WTC11 (cell line): ENCODE measurements around the gene EYS. TPM values are rescaled to one million over a fixed set of nuclear protein-coding genes. Genes with fewer than 3 reads are reported as not detected.

Experiments used
- ATAC-seq: fragments of 200-7000 bp; cut with Tn5 transposase; 2 replicates; pipeline ENCODE4 v1.10.0; 2021; ENCODE audit warnings: mild to moderate bottlenecking, moderate library complexity
- CTCF ChIA-PET: fragments of 300-600 bp; sonication (Branson Sonifier 250); formaldehyde crosslinking; loops from one replicate; lab custom pipeline; 2021; ENCODE audit warnings: antibody characterized with exemption; lab: Charles Lee
- POLR2A ChIA-PET: fragments of 350-600 bp; sonication (Branson Sonifier 250); formaldehyde crosslinking; loops from one replicate; lab custom pipeline; 2021; ENCODE audit warnings: antibody characterized with exemption; lab: Charles Lee
- DNase-seq: peaks from one replicate; pipeline ENCODE4 v3.0.0; 2021; ENCODE audit warnings: low spot score
- H3K27ac Mint-ChIP-seq: 2 replicates; pipeline ENCODE4 v1.8.0; 2021; ENCODE audit warnings: mixed read lengths
- H3K27me3 Mint-ChIP-seq: 2 replicates; pipeline ENCODE4 v1.8.0; 2021; ENCODE audit warnings: low read depth, mild to moderate bottlenecking, moderate library complexity, mixed read lengths
- H3K36me3 Mint-ChIP-seq: 2 replicates; pipeline ENCODE4 v1.8.0; 2021; ENCODE audit warnings: mixed read lengths
- H3K4me1 Mint-ChIP-seq: 2 replicates; pipeline ENCODE4 v1.8.0; 2022; ENCODE audit warnings: mixed read lengths
- H3K4me3 Mint-ChIP-seq: 2 replicates; pipeline ENCODE4 v1.8.0; 2021; ENCODE audit warnings: mild to moderate bottlenecking, moderate library complexity, mixed read lengths
- H3K9me3 Mint-ChIP-seq: 2 replicates; pipeline ENCODE4 v1.8.0; 2021; ENCODE audit warnings: mixed read lengths
- AR ChIP-seq: fragments of 250-450 bp; sonication (Bioruptor Pico); IDR thresholded peaks from 2 replicates; pipeline ENCODE4 v1.9.0; 2021; ENCODE audit warnings: mild to moderate bottlenecking
- ATF1 ChIP-seq: sonication (generic); formaldehyde crosslinking; IDR thresholded peaks from 2 replicates; pipeline ENCODE4 v1.8.1; 2023; ENCODE audit warnings: mild to moderate bottlenecking, moderate library complexity, missing genetic modification reagents
- ATF2 ChIP-seq: sonication (generic); formaldehyde crosslinking; IDR thresholded peaks from 2 replicates; pipeline ENCODE4 v1.8.1; 2022; ENCODE audit warnings: low read depth, missing genetic modification reagents, borderline replicate concordance
- ATF6 ChIP-seq: sonication (generic); formaldehyde crosslinking; IDR thresholded peaks from 2 replicates; pipeline ENCODE4 v1.8.1; 2023; ENCODE audit warnings: mild to moderate bottlenecking, missing genetic modification reagents
- CBFB ChIP-seq: sonication (generic); formaldehyde crosslinking; IDR thresholded peaks from 2 replicates; pipeline ENCODE4 v1.8.1; 2022; ENCODE audit warnings: mild to moderate bottlenecking, low read depth, missing genetic modification reagents
- ETV6 ChIP-seq: sonication (generic); formaldehyde crosslinking; IDR thresholded peaks from 2 replicates; pipeline ENCODE4 v1.8.1; 2022; ENCODE audit warnings: mild to moderate bottlenecking, missing genetic modification reagents
- GABPB1 ChIP-seq: sonication (generic); formaldehyde crosslinking; IDR thresholded peaks from 2 replicates; pipeline ENCODE4 v1.8.1; 2023; ENCODE audit warnings: mild to moderate bottlenecking, missing genetic modification reagents
- GRHL2 ChIP-seq: fragments of 250-450 bp; sonication (Bioruptor Pico); IDR thresholded peaks from 2 replicates; pipeline ENCODE4 v1.8.0; 2022; ENCODE audit warnings: mild to moderate bottlenecking, moderate library complexity; ENCODE audit not compliant: insufficient replicate concordance, severe bottlenecking
- IRF2 ChIP-seq: sonication (generic); formaldehyde crosslinking; IDR thresholded peaks from 2 replicates; pipeline ENCODE4 v1.8.0; 2022; ENCODE audit warnings: low read depth, missing genetic modification reagents, borderline replicate concordance
- JAZF1 ChIP-seq: fragments of 250-450 bp; sonication (Bioruptor Pico); IDR thresholded peaks from 2 replicates; pipeline ENCODE4 v1.9.0; 2021; ENCODE audit warnings: moderate library complexity, mild to moderate bottlenecking, inconsistent platforms
- JUN ChIP-seq: sonication (generic); formaldehyde crosslinking; IDR thresholded peaks from 2 replicates; pipeline ENCODE4 v1.8.0; 2023; ENCODE audit warnings: mild to moderate bottlenecking, missing genetic modification reagents
- MLX ChIP-seq: sonication (generic); formaldehyde crosslinking; IDR thresholded peaks from 2 replicates; pipeline ENCODE4 v1.8.1; 2023; ENCODE audit warnings: mild to moderate bottlenecking, missing genetic modification reagents, moderate library complexity
- MYBL2 ChIP-seq: sonication (generic); formaldehyde crosslinking; IDR thresholded peaks from 2 replicates; pipeline ENCODE4 v1.8.1; 2023; ENCODE audit warnings: mild to moderate bottlenecking, moderate library complexity, missing genetic modification reagents
- NFE2L1 ChIP-seq: sonication (generic); formaldehyde crosslinking; IDR thresholded peaks from 2 replicates; pipeline ENCODE4 v1.8.1; 2023; ENCODE audit warnings: missing genetic modification reagents
- NR1H2 ChIP-seq: sonication (generic); formaldehyde crosslinking; IDR thresholded peaks from 2 replicates; pipeline ENCODE4 v1.9.0; 2021; ENCODE audit warnings: mild to moderate bottlenecking, moderate library complexity, missing genetic modification reagents
- NR3C1 ChIP-seq: sonication (generic); formaldehyde crosslinking; conservative IDR thresholded peaks from 2 replicates; pipeline ENCODE4 v1.8.1; 2023; ENCODE audit warnings: low read depth, mild to moderate bottlenecking, missing genetic modification reagents
- PRDM15 ChIP-seq: sonication (generic); formaldehyde crosslinking; IDR thresholded peaks from 2 replicates; pipeline ENCODE4 v1.8.0; 2022; ENCODE audit warnings: missing genetic modification reagents
- PRRX2 ChIP-seq: fragments of 250-450 bp; sonication (Bioruptor Pico); IDR thresholded peaks from 2 replicates; pipeline ENCODE4 v1.8.0; 2021; ENCODE audit warnings: mild to moderate bottlenecking
- SMAD4 ChIP-seq: sonication (generic); formaldehyde crosslinking; IDR thresholded peaks from 2 replicates; pipeline ENCODE4 v1.8.0; 2022; ENCODE audit warnings: mild to moderate bottlenecking, missing genetic modification reagents
- SP1 ChIP-seq: sonication (generic); formaldehyde crosslinking; conservative IDR thresholded peaks from 2 replicates; pipeline ENCODE4 v1.8.1; 2022; ENCODE audit warnings: missing genetic modification reagents
- TCF7 ChIP-seq: sonication (generic); formaldehyde crosslinking; IDR thresholded peaks from 2 replicates; pipeline ENCODE4 v1.8.0; 2022; ENCODE audit warnings: mild to moderate bottlenecking, low read depth, missing genetic modification reagents, moderate library complexity
- ZBTB21 ChIP-seq: sonication (generic); formaldehyde crosslinking; IDR thresholded peaks from 2 replicates; pipeline ENCODE4 v1.8.1; 2023; ENCODE audit warnings: mild to moderate bottlenecking, missing genetic modification reagents, borderline replicate concordance
- ZNF317 ChIP-seq: sonication (generic); formaldehyde crosslinking; IDR thresholded peaks from 2 replicates; pipeline ENCODE4 v1.8.1; 2023; ENCODE audit warnings: low read depth, mild to moderate bottlenecking, moderate library complexity, missing genetic modification reagents, borderline replicate concordance
- ZNF396 ChIP-seq: fragments of 250-450 bp; sonication (Bioruptor Pico); IDR thresholded peaks from 2 replicates; pipeline ENCODE4 v1.8.0; 2021; ENCODE audit warnings: mild to moderate bottlenecking, moderate library complexity, borderline replicate concordance
- total RNA-seq: library from RNA; stranded (reverse); gene quantifications from 3 replicates; pipeline ENCODE4 v1.2.3, GENCODE V29; 2021
- TF ChIP-seq, protein P1 (sequence below): fragments of 250-450 bp; sonication (Bioruptor Pico); IDR thresholded peaks from 2 replicates; pipeline ENCODE4 v1.9.0; 2021; ENCODE audit warnings: moderate library complexity, mild to moderate bottlenecking, inconsistent platforms, borderline replicate concordance

EYS gene
- total RNA-seq, 1 experiment from 2014 or later, result not detected

- ATAC-seq, result no peak
- Mint-ChIP-seq H3K27me3 (peaks cover 3% of the 10 kb centered on the region; the same call in 1 of the 2 replicates), H3K36me3 (peaks cover 18% of the 10 kb centered on the region), H3K4me1 (no peaks in the 10 kb centered on the region)
- POLR2A ChIA-PET, result no interaction called here
- no peak for TF ChIP-seq GRHL2 (CRISPR knock-in tag)
- no peak for TF ChIP-seq ZNF317 (CRISPR knock-in tag)
- no peak for TF ChIP-seq PRDM15 (CRISPR knock-in tag)
- TF ChIP-seq NFE2L1, result no peak
- no peak for TF ChIP-seq MYBL2 (CRISPR knock-in tag)
- no peak for TF ChIP-seq JAZF1 (CRISPR knock-in tag)
- no peak for TF ChIP-seq ETV6 (CRISPR knock-in tag)
- no peak for TF ChIP-seq ZBTB21
- no peak for TF ChIP-seq AR (CRISPR knock-in tag)
- no peak for TF ChIP-seq IRF2
- TF ChIP-seq, protein P1, sequence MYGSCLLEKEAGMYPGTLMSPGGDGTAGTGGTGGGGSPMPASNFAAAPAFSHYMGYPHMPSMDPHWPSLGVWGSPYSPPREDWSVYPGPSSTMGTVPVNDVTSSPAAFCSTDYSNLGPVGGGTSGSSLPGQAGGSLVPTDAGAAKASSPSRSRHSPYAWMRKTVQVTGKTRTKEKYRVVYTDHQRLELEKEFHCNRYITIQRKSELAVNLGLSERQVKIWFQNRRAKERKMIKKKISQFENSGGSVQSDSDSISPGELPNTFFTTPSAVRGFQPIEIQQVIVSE, result no peak
- TF ChIP-seq JUN (CRISPR knock-in tag), result no peak
- no peak for TF ChIP-seq ATF2 (CRISPR knock-in tag)
- TF ChIP-seq, all 79 proteins: peak for 0
- Mint-ChIP-seq H3K27ac (no peak overlapping the region), H3K4me3 (no peak overlapping the region), H3K9me3 (peaks cover 39% of the 10 kb centered on the region)
- CTCF ChIA-PET, result no interaction called here
- DNase-seq, result no peak
Measured at GRCh38 chr6:64034910-64035655, 1671.9 kb downstream of the EYS start.

GRCh38 chr6:64034291-64034690 lies 1672.7 kb downstream of the EYS start:
- POLR2A ChIA-PET, result no interaction called here
- H3K4me3 Mint-ChIP-seq, result no peak overlapping the region
- peaks cover 26% of the 10 kb centered on the region for H3K36me3 Mint-ChIP-seq
- DNase-seq (no peak), ATAC-seq (no peak)
- no peaks in the 10 kb centered on the region for H3K4me1 Mint-ChIP-seq
- H3K27me3 Mint-ChIP-seq, result peaks cover 5% of the 10 kb centered on the region; the same call in 1 of the 2 replicates
- no peak overlapping the region for H3K27ac Mint-ChIP-seq
- H3K9me3 Mint-ChIP-seq, result peaks cover 44% of the 10 kb centered on the region
- CTCF ChIA-PET, result no interaction called here
- TF ChIP-seq SP1 (no peak), ZNF396 (CRISPR knock-in tag) (no peak), NR3C1 (no peak), GABPB1 (CRISPR knock-in tag) (no peak), TCF7 (CRISPR knock-in tag) (no peak), SMAD4 (CRISPR knock-in tag) (no peak), ATF6 (CRISPR knock-in tag) (no peak), ATF1 (CRISPR knock-in tag) (no peak), CBFB (CRISPR knock-in tag) (no peak), PRRX2 (CRISPR knock-in tag) (no peak), MLX (CRISPR knock-in tag) (no peak), NR1H2 (CRISPR knock-in tag) (no peak), ZBTB21 (no peak)
